AG09309 (cell line): ENCODE data around the gene TADA2B.

Source experiments
- DNase-seq: peaks from one replicate; pipeline ENCODE4 v3.0.0-alpha.2; 2010; ENCODE audit warnings: low read depth
- H3K4me3 ChIP-seq: 2 replicates; pipeline ENCODE4 v1.5.1; 2011; ENCODE audit warnings: mild to moderate bottlenecking, low read depth, low read length, moderate library complexity; ENCODE audit not compliant: control insufficient read depth
- CTCF ChIP-seq: IDR thresholded peaks from 2 replicates; pipeline ENCODE4 v1.5.1; 2011; ENCODE audit warnings: mild to moderate bottlenecking, low read depth, low read length, inconsistent platforms; ENCODE audit not compliant: insufficient read depth, control insufficient read depth; ENCODE audit errors: missing control alignments

TADA2B gene

DNA sequence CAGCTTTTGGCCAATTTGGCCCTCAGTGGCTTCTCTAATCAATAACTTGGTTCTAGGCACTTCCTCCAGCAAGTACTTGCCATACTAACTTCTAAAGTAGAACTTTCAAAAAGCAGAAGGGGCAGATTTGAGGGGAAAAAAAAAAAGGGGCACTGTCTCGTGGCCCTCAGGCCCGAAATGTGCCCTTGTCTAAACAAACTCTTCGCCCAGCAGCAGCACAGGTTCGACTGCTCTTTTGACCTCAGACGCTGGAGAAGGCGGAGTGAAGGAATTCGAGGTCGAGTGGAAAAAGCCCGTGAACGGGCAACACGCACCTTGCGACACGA lies 23.9 kb downstream of the TADA2B start:
- peak overlapping the region; percentile 79 for H3K4me3 ChIP-seq
- TF ChIP-seq CTCF: no peak
- DNase-seq: no peak

GRCh38 chr4:7067452-7068278 lies 24.5 kb downstream of the TADA2B start, which contains the start of gene GRPEL1:
GRPEL1 (minus strand) TSS chr4:7068064; CDS start chr4:7068032, 32 bp downstream.
- no peak for TF ChIP-seq CTCF
- DNase-seq: peak; percentile 98

GRCh38 chr4:7068279-7068842 lies 25.2 kb downstream of the TADA2B start:
- peak overlapping the region; percentile 80 for H3K4me3 ChIP-seq
- no peak for TF ChIP-seq CTCF
- no peak for DNase-seq

More at GRCh38 chr4:7067452-7068278, 24.5 kb downstream of the TADA2B start, which contains the start of gene GRPEL1:
- peak within 1 kb of the TSS; percentile 80 for H3K4me3 ChIP-seq

GRCh38 chr4:7068883-7069282 lies 25.7 kb downstream of the TADA2B start:
- H3K4me3 ChIP-seq: peak overlapping the region; percentile 80
- DNase-seq: no peak
- TF ChIP-seq CTCF: no peak

DNA sequence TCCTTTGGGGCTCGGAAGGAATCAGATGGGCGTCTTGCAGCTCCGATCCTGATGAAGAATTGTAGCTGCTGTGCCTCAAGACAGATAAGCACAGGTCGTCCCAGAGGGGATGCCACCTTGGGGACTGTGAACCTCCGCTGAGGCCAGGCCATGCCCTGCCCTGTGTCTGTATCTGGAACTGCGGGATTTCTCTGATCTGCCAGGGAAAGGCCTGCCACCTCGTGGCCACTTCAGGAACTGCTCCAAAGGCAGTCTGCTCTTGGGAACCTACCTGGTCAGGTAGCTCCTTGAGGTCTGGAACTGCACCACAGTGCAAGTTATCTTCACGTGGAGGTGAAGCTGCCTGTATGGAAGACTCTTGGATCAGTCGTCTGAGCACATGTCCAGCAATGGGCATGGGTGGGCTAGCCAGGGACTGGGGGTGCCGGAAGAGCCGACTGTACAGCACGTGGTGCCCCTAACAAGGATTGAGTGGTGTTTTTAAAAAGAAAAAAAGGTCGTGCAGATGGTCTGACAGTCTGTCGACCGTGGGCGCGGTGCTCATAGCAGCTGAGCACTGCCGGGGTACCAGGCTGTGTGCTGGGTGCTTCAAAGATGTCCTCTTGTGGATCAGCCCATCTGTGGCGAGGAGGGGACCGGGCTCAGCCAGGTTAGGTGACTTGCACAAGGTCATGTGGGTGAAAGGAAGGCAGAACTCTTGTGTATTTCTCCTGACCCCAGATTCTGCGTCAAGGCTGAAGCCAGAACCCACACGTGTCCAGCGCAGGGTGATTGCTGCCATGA lies 27.7 kb downstream of the TADA2B start:
- H3K4me3 ChIP-seq: no peak overlapping the region
- no peak for DNase-seq
- peak; percentile 97 for TF ChIP-seq CTCF

GRCh38 chr4:7073059-7073458 lies 29.9 kb downstream of the TADA2B start:
- no peak overlapping the region for H3K4me3 ChIP-seq
- TF ChIP-seq CTCF: no peak

More at GRCh38 chr4:7073059-7073458, 29.9 kb downstream of the TADA2B start:
- DNase-seq: no peak
